Measurements from ENCODE around the gene AFAP1L2. TPM values are rescaled to one million over a fixed set of nuclear protein-coding genes. Genes with fewer than 3 reads are reported as not detected.
A peak's percentile ranks its signal among the peaks of the same experiment; 100 is the strongest.

AFAP1L2 gene
- polyA plus RNA-seq, 3 donors: 0.01 to 0.43 TPM; not detected in 1

GRCh38 chr10:114406455-114406854, 2.2 kb upstream of the AFAP1L2 start:
- Mint-ChIP-seq H3K36me3 (no peaks in the 10 kb centered on the region), H3K9me3 (peaks cover 0 to 8% (median 2%) of the 10 kb centered on the region in 7 donors), H3K4me3 (peak overlapping the region in 1 of 2 donors; percentile 87), H3K27me3 (ENCODE audit: low read depth in 3 of 3) (peaks cover 49 to 54% (median 49%) of the 10 kb centered on the region in 3 donors), H3K27ac (no peak overlapping the region), H3K4me1 (peaks cover 7% of the 10 kb centered on the region)
- Histone ChIP-seq H4K20me1 (ENCODE audit: insufficient read depth, low read length) (no peaks in the 10 kb centered on the region), H3K9ac (ENCODE audit: insufficient read depth, low read length, poor library complexity, severe bottlenecking) (no peak overlapping the region), H3K27me3 (ENCODE audit: control insufficient read depth in 2 of 2, insufficient read depth in 2 of 2, low read length in 2 of 2) (peaks cover 31 to 44% of the 10 kb centered on the region in 2 donors), H3K27ac (ENCODE audit: low read depth in 1 of 2, low read length in 2 of 2) (no peak overlapping the region), H3K4me3 (replicated peaks in 1 of 3; ENCODE audit: low read depth in 2 of 3, low read length in 3 of 3) (no peak overlapping the region), H3K36me3 (replicated peaks in 1 of 2; ENCODE audit: control insufficient read depth in 1 of 2, insufficient read depth in 2 of 2, low read length in 2 of 2) (no peaks in the 10 kb centered on the region), H3K79me2 (ENCODE audit: insufficient read depth, low read length) (no peaks in the 10 kb centered on the region), H3K4me1 (ENCODE audit: control insufficient read depth in 1 of 2, insufficient read depth in 2 of 2, low read length in 2 of 2) (no peaks in the 10 kb centered on the region), H2AFZ (ENCODE audit: insufficient read depth, low read depth, low read length, poor library complexity, severe bottlenecking) (no peak overlapping the region), H3K4me2 (replicated peaks; ENCODE audit: extremely low read depth, low read length, poor library complexity, severe bottlenecking) (no peak overlapping the region), H3K9me3 (replicated peaks in 1 of 2; ENCODE audit: control insufficient read depth in 1 of 2, insufficient read depth in 1 of 2, low read length in 2 of 2) (no peaks in the 10 kb centered on the region)
- no CpG with 5 or more reads among the region's 1 CpG for WGBS (ENCODE audit: insufficient coverage)
- intact Hi-C loops (cut with micrococcal nuclease): no loop called here
- DNase-seq: no peak
- TF ChIP-seq CTCF (IDR thresholded peaks at IDR 0.05): no peak

- H3K27ac Mint-ChIP-seq: no peak overlapping the region
- Histone ChIP-seq H3K9ac (ENCODE audit: insufficient read depth, low read length, poor library complexity, severe bottlenecking) (no peak overlapping the region), H3K4me3 (replicated peaks in 1 of 3; ENCODE audit: low read depth in 2 of 3, low read length in 3 of 3) (no peak overlapping the region), H3K27ac (ENCODE audit: low read depth in 1 of 2, low read length in 2 of 2) (no peak overlapping the region), H3K79me2 (ENCODE audit: insufficient read depth, low read length) (no peaks in the 10 kb centered on the region), H3K4me1 (ENCODE audit: control insufficient read depth in 1 of 2, insufficient read depth in 2 of 2, low read length in 2 of 2) (no peaks in the 10 kb centered on the region), H4K20me1 (ENCODE audit: insufficient read depth, low read length) (no peaks in the 10 kb centered on the region), H3K4me2 (replicated peaks; ENCODE audit: extremely low read depth, low read length, poor library complexity, severe bottlenecking) (no peak overlapping the region), H3K36me3 (replicated peaks in 1 of 2; ENCODE audit: control insufficient read depth in 1 of 2, insufficient read depth in 2 of 2, low read length in 2 of 2) (no peaks in the 10 kb centered on the region), H3K9me3 (replicated peaks in 1 of 2; ENCODE audit: control insufficient read depth in 1 of 2, insufficient read depth in 1 of 2, low read length in 2 of 2) (no peaks in the 10 kb centered on the region), H2AFZ (ENCODE audit: insufficient read depth, low read depth, low read length, poor library complexity, severe bottlenecking) (no peak overlapping the region), H3K27me3 (ENCODE audit: control insufficient read depth in 2 of 2, insufficient read depth in 2 of 2, low read length in 2 of 2) (peaks cover 36 to 53% of the 10 kb centered on the region in 2 donors)
- peaks cover 53 to 66% (median 57%) of the 10 kb centered on the region in 3 donors for H3K27me3 Mint-ChIP-seq (ENCODE audit: low read depth in 3 of 3)
- peaks cover 0 to 8% (median 2%) of the 10 kb centered on the region in 7 donors for H3K9me3 Mint-ChIP-seq
- peaks cover 7% of the 10 kb centered on the region for H3K4me1 Mint-ChIP-seq
- TF ChIP-seq CTCF (IDR thresholded peaks at IDR 0.05): no peak
- no peaks in the 10 kb centered on the region for H3K36me3 Mint-ChIP-seq
- DNase-seq: no peak
- intact Hi-C loops (cut with micrococcal nuclease): no loop called here
- peak overlapping the region in 1 of 2 donors; percentile 87 for H3K4me3 Mint-ChIP-seq
- WGBS (ENCODE audit: insufficient coverage): 54% methylated on average over 14 of the region's 16 CpGs
These were observed 679 bp upstream of the AFAP1L2 start for GRCh38 chr10:114405011-114405350.
